GM21390 (cell line): ENCODE measurements around the gene FAM72C.
"Not testable (repeated sequence)": the region's sequence is repeated elsewhere in the genome, so short reads cannot be mapped to it uniquely, and the experiment has no call there.

Experiments
- ATAC-seq: cut with Tn5 transposase; IDR thresholded peaks from one replicate; pipeline ENCODE4 v1.9.1; 2021; ENCODE audit not compliant: unreplicated experiment

Gene FAM72C

GRCh38 chr1:143987868-143988267 is 16.1 kb upstream of the FAM72C start:
- not testable (repeated sequence) for ATAC-seq

GRCh38 chr1:143984721-143985473 is 13.1 kb upstream of the FAM72C start:
- ATAC-seq: not testable (repeated sequence)

- ATAC-seq: not testable (repeated sequence)
Measured at GRCh38 chr1:143974416-143974815, 2.6 kb upstream of the FAM72C start.

- not testable (repeated sequence) for ATAC-seq
Measured at GRCh38 chr1:143973876-143974414, 2.2 kb upstream of the FAM72C start.

- peak; percentile 6 for ATAC-seq
Measured at GRCh38 chr1:143972753-143973326, 1.1 kb upstream of the FAM72C start.

GRCh38 chr1:143965860-143966259 is 5.9 kb downstream of the FAM72C start:
- ATAC-seq: not testable (repeated sequence)

- not testable (repeated sequence) for ATAC-seq
Measured at GRCh38 chr1:143964294-143964693, 7.5 kb downstream of the FAM72C start.

GRCh38 chr1:143955930-143956329 is 15.9 kb downstream of the FAM72C start:
- not testable (repeated sequence) for ATAC-seq

GRCh38 chr1:143952913-143953312 is 18.9 kb downstream of the FAM72C start:
- ATAC-seq: not testable (repeated sequence)

GRCh38 chr1:143951485-143952391 is 20.0 kb downstream of the FAM72C start:
- ATAC-seq: not testable (repeated sequence)

GRCh38 chr1:143947749-143948148 is 24.0 kb downstream of the FAM72C start:
- ATAC-seq: not testable (repeated sequence)

GRCh38 chr1:143945253-143945652 is 26.5 kb downstream of the FAM72C start:
- not testable (repeated sequence) for ATAC-seq

GRCh38 chr1:143944576-143945240 is 27.1 kb downstream of the FAM72C start:
- ATAC-seq: not testable (repeated sequence)

GRCh38 chr1:143943319-143943978 is 28.3 kb downstream of the FAM72C start:
- ATAC-seq: not testable (repeated sequence)

GRCh38 chr1:143942238-143942860 is 29.4 kb downstream of the FAM72C start:
- ATAC-seq: not testable (repeated sequence)

- ATAC-seq: not testable (repeated sequence)
Measured at GRCh38 chr1:143939666-143940065, 32.1 kb downstream of the FAM72C start.

- not testable (repeated sequence) for ATAC-seq
Measured at GRCh38 chr1:143938922-143939321, 32.9 kb downstream of the FAM72C start.

- not testable (repeated sequence) for ATAC-seq
Measured at GRCh38 chr1:143936457-143937115, 35.2 kb downstream of the FAM72C start.

GRCh38 chr1:143919127-143919526 is 52.7 kb downstream of the FAM72C start:
- ATAC-seq: not testable (repeated sequence)
